H4 (cell line): ENCODE measurements around the gene NAXD. TPM values are rescaled to one million over a fixed set of nuclear protein-coding genes. Genes with fewer than 3 reads are reported as not detected.
"Not testable (repeated sequence)": the region's sequence is repeated elsewhere in the genome, so short reads cannot be mapped to it uniquely, and the experiment has no call there.

ENCODE experiments used
- DNase-seq: peaks from one replicate; pipeline ENCODE4 v3.0.0-alpha.2; 2015; ENCODE audit warnings: low spot score
- total RNA-seq: library from RNA; depleted of rRNA; stranded (reverse); fragments of >200 nt; shearing (Covaris generic); gene quantifications from 2 replicates; pipeline ENCODE4 v1.2.3, GENCODE V29; 2014; rRNA removed

Gene NAXD
- 10.0 and 10.1 TPM in 2 replicates for total RNA-seq

GRCh38 chr13:110615322-110616102 is at the start of gene NAXD:
Gene NAXD, plus strand, starts transcription at chr13:110615545. Its CDS starts 57 bp downstream, at chr13:110615602.
- DNase-seq = peak; percentile 84

GRCh38 chr13:110566171-110566570 is 49.2 kb upstream of the NAXD start:
- DNase-seq = no peak

- DNase-seq = no peak
These were observed 46.7 kb upstream of the NAXD start for GRCh38 chr13:110568612-110569011.

GRCh38 chr13:110569962-110570361 is 45.4 kb upstream of the NAXD start:
- not testable (repeated sequence) for DNase-seq

GRCh38 chr13:110570886-110571285 is 44.5 kb upstream of the NAXD start:
- DNase-seq = no peak

GRCh38 chr13:110571896-110572777 is 43.2 kb upstream of the NAXD start:
- no peak for DNase-seq

- DNase-seq = no peak
These were observed 42.6 kb upstream of the NAXD start for GRCh38 chr13:110572778-110573118.

GRCh38 chr13:110574161-110574560 is 41.2 kb upstream of the NAXD start:
- no peak for DNase-seq

GRCh38 chr13:110575322-110576069 is 39.8 kb upstream of the NAXD start:
- DNase-seq = no peak

GRCh38 chr13:110576070-110576394 is 39.3 kb upstream of the NAXD start:
- no peak for DNase-seq

GRCh38 chr13:110576736-110577476 is 38.4 kb upstream of the NAXD start:
- no peak for DNase-seq

GRCh38 chr13:110578363-110578762 is 37.0 kb upstream of the NAXD start:
- DNase-seq = no peak

GRCh38 chr13:110580800-110581199 is 34.5 kb upstream of the NAXD start:
- no peak for DNase-seq

- DNase-seq = no peak
These were observed 33.7 kb upstream of the NAXD start for GRCh38 chr13:110581506-110582185.

GRCh38 chr13:110582421-110582954 is 32.9 kb upstream of the NAXD start:
- no peak for DNase-seq

GRCh38 chr13:110583178-110583865 is 32.0 kb upstream of the NAXD start:
- no peak for DNase-seq

GRCh38 chr13:110589793-110590390 is 25.5 kb upstream of the NAXD start:
- no peak for DNase-seq

- DNase-seq = no peak
These were observed 24.8 kb upstream of the NAXD start for GRCh38 chr13:110590577-110590976.

- DNase-seq = no peak
These were observed 22.7 kb upstream of the NAXD start for GRCh38 chr13:110592665-110593064.
